H1 (cell line): ENCODE measurements around the gene TNS2. TPM values are rescaled to one million over a fixed set of nuclear protein-coding genes. Genes with fewer than 3 reads are reported as not detected.

ENCODE experiments used
- CTCF ChIA-PET: fragments of 300-600 bp; sonication (Branson Sonifier 250); formaldehyde crosslinking; loops from one replicate; lab custom pipeline; 2021; ENCODE audit not compliant: partially characterized antibody; lab: Charles Lee
- POLR2A ChIA-PET: fragments of 300-600 bp; sonication (Branson Sonifier 250); formaldehyde crosslinking; loops from one replicate; lab custom pipeline; 2021; ENCODE audit warnings: inconsistent platforms; ENCODE audit not compliant: partially characterized antibody; lab: Charles Lee
- DNase-seq, 2 experiments: peaks; one replicate each; pipeline versions ENCODE4 v3.0.0 to v3.0.0-alpha.2; 2010 to 2022; ENCODE audit warnings: low spot score in 2 of 2, low read depth in 1 of 2, mixed read lengths in 1 of 2
- FAIRE-seq: peaks from 2 replicates; lab custom pipeline; 2011; peaks lifted over from hg19 to GRCh38; lab: Jason Lieb, UNC
- H2AFZ ChIP-seq: 2 replicates; pipeline ENCODE4 v1.8.1; 2012; ENCODE audit warnings: low read length, inconsistent platforms
- H2AK5ac ChIP-seq: 2 replicates; pipeline ENCODE4 v1.6.1; 2013; ENCODE audit warnings: low read depth, low read length
- H2BK120ac ChIP-seq: replicated peaks from 2 replicates; pipeline ENCODE3; 2013; ENCODE audit warnings: low read depth, low read length, inconsistent platforms
- H2BK12ac ChIP-seq: 2 replicates; pipeline ENCODE4 v1.6.1; 2013; ENCODE audit warnings: low read depth, low read length
- H2BK15ac ChIP-seq: 2 replicates; pipeline ENCODE4 v1.6.1; 2013; ENCODE audit warnings: low read length
- H2BK20ac ChIP-seq: 2 replicates; pipeline ENCODE4 v1.6.1; 2013; ENCODE audit warnings: low read length
- H2BK5ac ChIP-seq: 2 replicates; pipeline ENCODE4 v1.6.1; 2013; ENCODE audit warnings: low read depth, low read length
- H3K14ac ChIP-seq: 2 replicates; pipeline ENCODE4 v1.6.1; 2013; ENCODE audit warnings: inconsistent platforms; ENCODE audit not compliant: insufficient read length
- H3K18ac ChIP-seq: 2 replicates; pipeline ENCODE4 v1.6.1; 2013; ENCODE audit warnings: low read length; ENCODE audit errors: extremely low read depth
- H3K23ac ChIP-seq: 2 replicates; pipeline ENCODE4 v1.6.1; 2013; ENCODE audit warnings: inconsistent platforms; ENCODE audit not compliant: insufficient read length
- H3K23me2 ChIP-seq: 2 replicates; pipeline ENCODE4 v1.6.1; 2013; ENCODE audit warnings: low read depth, low read length
- H3K27ac ChIP-seq: 2 replicates; pipeline ENCODE4 v1.6.1; 2011; ENCODE audit warnings: low read depth, low read length, inconsistent platforms
- H3K27me3 ChIP-seq, 4 experiments: replicated peaks in 1 of 4; 1 replicate in 1 of 4; 2 replicates in 3 of 4; pipeline versions ENCODE4 v1.6.1 to v1.8.1; 2011 to 2013; ENCODE audit warnings: low read length in 3 of 4, mild to moderate bottlenecking in 3 of 4, inconsistent platforms in 2 of 4, mixed read lengths in 2 of 4, moderate library complexity in 1 of 4; ENCODE audit not compliant: control insufficient read depth in 3 of 4, insufficient read depth in 3 of 4; ENCODE audit errors: extremely low read depth in 1 of 4
- H3K36me3 ChIP-seq, 4 experiments: 2 replicates each; pipeline versions ENCODE4 v1.6.1 to v1.8.1; 2011 to 2013; ENCODE audit warnings: mild to moderate bottlenecking in 4 of 4, low read length in 3 of 4, moderate library complexity in 2 of 4, control low read depth in 1 of 4, inconsistent platforms in 1 of 4; ENCODE audit not compliant: insufficient read depth in 4 of 4, control insufficient read depth in 2 of 4
- H3K4ac ChIP-seq: replicated peaks from 2 replicates; pipeline ENCODE3; 2013; ENCODE audit warnings: low read length, low read depth, mixed read lengths, inconsistent platforms; ENCODE audit not compliant: insufficient read length
- H3K4me1 ChIP-seq, 4 experiments: replicated peaks in 1 of 4; 1 replicate in 1 of 4; 2 replicates in 3 of 4; pipeline versions ENCODE4 v1.6.1 to v1.8.1; 2011 to 2013; ENCODE audit warnings: low read length in 3 of 4, inconsistent platforms in 2 of 4, mixed read lengths in 1 of 4; ENCODE audit not compliant: insufficient read depth in 4 of 4, control insufficient read depth in 3 of 4
- H3K4me2 ChIP-seq, 2 experiments: 2 replicates each; pipeline versions ENCODE4 v1.6.1 to v1.8.1; 2011 to 2013; ENCODE audit warnings: low read depth in 2 of 2, low read length in 2 of 2, control low read depth in 1 of 2, inconsistent platforms in 1 of 2, mild to moderate bottlenecking in 1 of 2; ENCODE audit not compliant: insufficient read depth in 1 of 2
- H3K4me3 ChIP-seq, 4 experiments: fragments of 200-600, 300-600 bp in 1 of 4; sonication (generic), shearing (Covaris generic), sonication (Bioruptor Twin) in 1 of 4; 2 replicates each; pipeline versions ENCODE4 v1.5.1 to v1.8.1; 2011 to 2016; ENCODE audit warnings: low read length in 4 of 4, low read depth in 3 of 4, control low read depth in 2 of 4, inconsistent platforms in 2 of 4, mild to moderate bottlenecking in 2 of 4, mixed read lengths in 1 of 4, moderate library complexity in 1 of 4; ENCODE audit not compliant: insufficient read depth in 2 of 4; ENCODE audit errors: extremely low read depth in 1 of 4
- H3K56ac ChIP-seq: replicated peaks from 2 replicates; pipeline ENCODE3; 2013; ENCODE audit warnings: low read depth, mild to moderate bottlenecking, mixed read lengths, low read length, inconsistent platforms; ENCODE audit not compliant: insufficient read length
- H3K79me1 ChIP-seq: 2 replicates; pipeline ENCODE4 v1.6.1; 2013; ENCODE audit warnings: low read depth, low read length, control low read depth
- H3K79me2 ChIP-seq, 2 experiments: 2 replicates each; pipeline versions ENCODE4 v1.6.1 to v1.8.1; 2012 to 2013; ENCODE audit warnings: low read length in 2 of 2, mild to moderate bottlenecking in 2 of 2, inconsistent platforms in 1 of 2; ENCODE audit not compliant: insufficient read depth in 2 of 2, control insufficient read depth in 1 of 2
- H3K9ac ChIP-seq, 4 experiments: replicated peaks in 1 of 4; 1 replicate in 1 of 4; 2 replicates in 3 of 4; pipeline versions ENCODE4 v1.6.1 to v1.8.1; 2011 to 2013; ENCODE audit warnings: low read depth in 3 of 4, low read length in 3 of 4, control low read depth in 2 of 4, mild to moderate bottlenecking in 2 of 4, moderate library complexity in 2 of 4, inconsistent platforms in 1 of 4; ENCODE audit errors: extremely low read depth in 1 of 4
- H3K9me3 ChIP-seq, 2 experiments: 2 replicates each; pipeline versions ENCODE4 v1.6.1 to v1.8.1; 2012 to 2013; ENCODE audit warnings: mild to moderate bottlenecking in 2 of 2, moderate library complexity in 2 of 2, control low read depth in 1 of 2, inconsistent platforms in 1 of 2, low read depth in 1 of 2, low read length in 1 of 2, mixed read lengths in 1 of 2; ENCODE audit not compliant: insufficient read depth in 2 of 2
- H4K20me1 ChIP-seq, 2 experiments: replicated peaks in 1 of 2; 2 replicates each; pipeline versions ENCODE3 to v1.8.1; 2011 to 2013; ENCODE audit warnings: inconsistent platforms in 2 of 2, low read length in 2 of 2, mild to moderate bottlenecking in 1 of 2; ENCODE audit not compliant: insufficient read depth in 2 of 2, control insufficient read depth in 1 of 2
- H4K5ac ChIP-seq: 2 replicates; pipeline ENCODE4 v1.6.1; 2013; ENCODE audit warnings: low read length, low read depth, mixed read lengths, inconsistent platforms; ENCODE audit not compliant: insufficient read length
- H4K8ac ChIP-seq: 2 replicates; pipeline ENCODE4 v1.8.0; 2013; ENCODE audit warnings: mild to moderate bottlenecking, moderate library complexity, low read length, inconsistent platforms; ENCODE audit not compliant: insufficient read depth; ENCODE audit errors: extremely low read depth
- H4K91ac ChIP-seq: replicated peaks from 2 replicates; pipeline ENCODE3; 2013; ENCODE audit warnings: low read length, mixed read lengths, inconsistent platforms; ENCODE audit not compliant: insufficient read length
- BCL11A ChIP-seq, 2 experiments: IDR thresholded peaks; one replicate each; pipeline ENCODE4 v1.6.1; 2011; ENCODE audit warnings: low read depth in 2 of 2, low read length in 2 of 2, mild to moderate bottlenecking in 2 of 2
- CHD1 ChIP-seq: IDR thresholded peaks from 2 replicates; pipeline ENCODE4 v1.6.1; 2012; ENCODE audit warnings: low read depth, low read length, improper control_type of control experiment
- HDAC2 ChIP-seq, 2 experiments: fragments of 300-600 bp in 1 of 2; sonication (generic) in 1 of 2; IDR thresholded peaks; 2 replicates each; pipeline ENCODE4 v1.6.1; 2011 to 2012; ENCODE audit warnings: low read depth in 2 of 2, low read length in 2 of 2, mild to moderate bottlenecking in 2 of 2, moderate library complexity in 2 of 2, borderline replicate concordance in 1 of 2, inconsistent platforms in 1 of 2
- KDM4A ChIP-seq: IDR thresholded peaks from one replicate; pipeline ENCODE4 v1.7.1; 2012; ENCODE audit warnings: low read depth, mild to moderate bottlenecking, moderate library complexity, low read length, inconsistent platforms; ENCODE audit not compliant: severe bottlenecking
- KDM5A ChIP-seq: fragments of 200-600 bp; IDR thresholded peaks from 2 replicates; pipeline ENCODE4 v1.7.1; 2012; ENCODE audit warnings: mild to moderate bottlenecking, low read length, inconsistent platforms, mixed read lengths
- NRF1 ChIP-seq: IDR thresholded peaks from 2 replicates; pipeline ENCODE4 v1.6.1; 2011; ENCODE audit warnings: mild to moderate bottlenecking, low read depth, low read length, improper control_type of control experiment
- PHF8 ChIP-seq: fragments of 200-600 bp; sonication (generic); conservative IDR thresholded peaks from 2 replicates; pipeline ENCODE4 v1.7.1; 2012; ENCODE audit warnings: low read depth, mild to moderate bottlenecking, inconsistent platforms, low read length, moderate library complexity
- RXRA ChIP-seq: IDR thresholded peaks from 2 replicates; pipeline ENCODE4 v1.6.1; 2011; ENCODE audit warnings: low read depth, mild to moderate bottlenecking, low read length, moderate library complexity; ENCODE audit not compliant: insufficient read depth
- SAP30 ChIP-seq: fragments of 300-600 bp; sonication (generic); IDR thresholded peaks from 2 replicates; pipeline ENCODE4 v1.7.1; 2012; ENCODE audit warnings: low read length, moderate library complexity, mild to moderate bottlenecking, inconsistent platforms; ENCODE audit not compliant: insufficient read depth, insufficient replicate concordance
- SIN3A ChIP-seq, 2 experiments: IDR thresholded peaks in 1 of 2; conservative IDR thresholded peaks in 1 of 2; 2 replicates each; pipeline ENCODE4 v1.6.1; 2011 to 2012; ENCODE audit warnings: low read length in 2 of 2, improper control_type of control experiment in 1 of 2, low read depth in 1 of 2, mild to moderate bottlenecking in 1 of 2
- SP2 ChIP-seq: IDR thresholded peaks from 2 replicates; pipeline ENCODE4 v1.6.1; 2012; ENCODE audit warnings: mild to moderate bottlenecking, low read length, inconsistent platforms
- TEAD4 ChIP-seq: IDR thresholded peaks from 2 replicates; pipeline ENCODE4 v1.6.1; 2012; ENCODE audit warnings: low read depth, low read length, inconsistent platforms, mixed read lengths
- WGBS, 2 experiments: shearing (Covaris generic) in 1 of 2; methylation state at CpG; one replicate each; pipeline versions ENCODE4 v1.1.6 to v1.1.7; 2013 to 2015; ENCODE audit warnings: low lambda C conversion rate in 2 of 2, mixed read lengths in 2 of 2, inconsistent platforms in 1 of 2, low coverage in 1 of 2, missing lambda C conversion rate in 1 of 2; ENCODE audit not compliant: insufficient replicate concordance in 2 of 2, insufficient coverage in 1 of 2, insufficient read length in 1 of 2; ENCODE audit errors: extremely low coverage in 1 of 2, missing lambda C conversion rate in 1 of 2; 5-methylcytosine and 5-hydroxymethylcytosine counted together
- polyA plus RNA-seq, 7 experiments: library from polyadenylated mRNA; depleted of rRNA in 3 of 7; stranded (reverse) in 5 of 7; unstranded in 2 of 7; fragments of >200 nt in 5 of 7; fragments of 200-250 nt in 2 of 7; gene quantifications; 1 replicate in 5 of 7; 2 replicates in 1 of 7; 4 replicates in 1 of 7; pipeline versions ENCODE4 v1.2.1 to v1.2.3, GENCODE V29; 2011 to 2013; ENCODE audit warnings: missing spikeins in 2 of 7, mixed read lengths in 2 of 7
- total RNA-seq: library from RNA; stranded (reverse); fragmentation: NEBNext Ultra II Directional; extraction: Animal tissue kit (Norgen Biotek cat#: 25700); gene quantifications from 2 replicates; pipeline ENCODE4 v1.2.1, GENCODE V29; 2021

Gene TNS2
- total and polyA plus RNA-seq, 2 of the 8 experiments (the other 6 are each of a cell fraction or from before 2014, with no cell fraction given), result 2.8 to 4.7 TPM

DNA sequence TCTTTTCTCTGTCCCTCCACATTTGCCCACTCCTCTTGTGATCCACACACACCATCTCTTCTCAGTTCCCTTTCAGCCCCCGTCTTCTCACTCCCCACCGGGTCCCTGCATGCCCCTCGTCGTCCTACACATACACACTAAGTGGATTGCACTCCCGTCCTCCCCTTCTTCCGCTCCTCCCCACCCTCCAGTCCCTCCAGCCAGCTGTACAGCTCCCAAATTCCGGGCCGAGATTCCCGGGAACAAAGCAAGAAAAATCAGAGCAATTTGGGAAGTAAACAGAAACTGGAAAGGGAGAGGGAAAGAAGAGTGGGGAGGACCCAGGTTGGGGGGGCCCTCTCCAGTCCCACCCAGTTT is 47.3 kb downstream of the TNS2 start:
- Histone ChIP-seq H4K8ac (no peak overlapping the region), H2BK5ac (peak overlapping the region; percentile 52; the same call in 1 of the 2 replicates), H2BK120ac (no peak overlapping the region), H2BK20ac (peak overlapping the region; percentile 72; the same call in 1 of the 2 replicates), H3K79me1 (no peaks in the 10 kb centered on the region), H4K5ac (no peak overlapping the region), H3K56ac (peak overlapping the region; percentile 54), H3K14ac (no peak overlapping the region), H3K4ac (peak overlapping the region; percentile 83), H3K79me2 (no peaks in the 10 kb centered on the region), H3K36me3 (no peaks in the 10 kb centered on the region), H2BK12ac (peak overlapping the region; percentile 75; the same call in 1 of the 2 replicates), H3K18ac (no peak overlapping the region; the same call in 1 of the 2 replicates), H3K4me2 (peak overlapping the region; percentile 95 to 99), H2AK5ac (no peak overlapping the region), H3K4me1 (peaks cover 4 to 22% (median 5%) of the 10 kb centered on the region in 4 experiments), H2AFZ (peak overlapping the region; percentile 37; the same call in 1 of the 2 replicates), H3K4me3 (peak overlapping the region; percentile 62 to 85 (median 77)), H3K27me3 (peaks cover 0 to 25% (median 15%) of the 10 kb centered on the region in 4 experiments; a peak in 5 of 7 replicates), H3K9ac (no peak overlapping the region), H3K9me3 (no peaks in the 10 kb centered on the region), H3K27ac (no peak overlapping the region), H2BK15ac (no peak overlapping the region), H3K23me2 (peaks cover 28% of the 10 kb centered on the region), H4K20me1 (no peaks in the 10 kb centered on the region), H4K91ac (peak overlapping the region; percentile 83), H3K23ac (no peak overlapping the region)
- CTCF ChIA-PET, result interaction anchor here (1.5 to 19.1 kb wide), 6 partner anchors 13 to 62 kb away, joined by 5 to 531 read pairs (median 31); partner anchors contain the start of gene SPRYD3
- FAIRE-seq (no peak), DNase-seq (no peak)
- WGBS, 2 experiments, result 1% methylated on average over 9 of the region's 9 CpGs; no CpG with 5 or more reads in 1 of the 2 experiments
- POLR2A ChIA-PET, result interaction anchor here (0.7 to 3.6 kb wide), 8 partner anchors 17 to 96 kb away, joined by 3 to 21 read pairs (median 6); partner anchors contain the start of genes EIF4B and SPRYD3
- TF ChIP-seq BCL11A (IDR thresholded peaks at IDR 0.05; ENCODE audit: low read depth in 2 of 2, low read length in 2 of 2) (no peak), SP2 (no peak), SIN3A (conservative IDR thresholded peaks at IDR 0.05 in 1 of 2, IDR thresholded peaks at IDR 0.05 in 1 of 2; ENCODE audit: low read depth in 1 of 2, low read length in 2 of 2) (peak in 1 of 2 experiments; percentile 73; a peak in 1 of 4 replicates), HDAC2 (IDR thresholded peaks at IDR 0.05; ENCODE audit: borderline replicate concordance in 1 of 2, low read depth in 2 of 2, low read length in 2 of 2) (0 out of 4 replicates have a peak, but pooled peaks of 1 of the 2 experiments have one; percentile 17), KDM5A (no peak), PHF8 (peak; percentile 24; the same call in 1 of the 2 replicates), SAP30 (peak; percentile 77), NRF1 (no peak), CHD1 (no peak), KDM4A (peak; percentile 40), RXRA (no peak), TEAD4 (peak; percentile 51; the same call in 1 of the 2 replicates)
